PC-3 (cell line): Measurements from ENCODE around the gene ABCC11. TPM values are rescaled to one million over a fixed set of nuclear protein-coding genes. Genes with fewer than 3 reads are reported as not detected.

ENCODE experiments used
- ATAC-seq: fragments of 200-7000 bp; cut with Tn5 transposase; 2 replicates; pipeline ENCODE4 v1.9.1; 2020; ENCODE audit warnings: mild to moderate bottlenecking, moderate library complexity
- Bru-seq: library from RNA; stranded (reverse); fragments of 400-500 nt; gene quantifications from one replicate; lab custom pipeline; 2021; lab: Mats Ljungman, UMichigan
- BruChase-seq, 2 experiments: library from RNA; stranded (reverse); fragments of 400-500 nt; gene quantifications; one replicate each; lab custom pipeline; 2021; lab: Mats Ljungman, UMichigan
- BruUV-seq: library from RNA; stranded (reverse); fragments of 400-500 nt; replicated peaks from 2 replicates; lab custom pipeline; 2021; lab: Mats Ljungman, UMichigan
- CTCF ChIA-PET: fragments of 300-600 bp; sonication (Branson Sonifier 250); formaldehyde crosslinking; loops from one replicate; lab custom pipeline; 2022; ENCODE audit warnings: antibody characterized with exemption; lab: Charles Lee
- POLR2A ChIA-PET: fragments of 300-600 bp; sonication (Branson Sonifier 250); formaldehyde crosslinking; loops from one replicate; lab custom pipeline; 2022; ENCODE audit warnings: antibody characterized with exemption; ENCODE audit not compliant: unreplicated experiment; lab: Charles Lee
- DNase-seq: peaks from one replicate; pipeline ENCODE4 v3.0.0-alpha.2; 2015
- H2AFZ ChIP-seq: fragments of 300-600 bp; sonication (generic); 2 replicates; pipeline ENCODE4 v1.6.0; 2016; ENCODE audit warnings: antibody characterized with exemption, low read length
- H3F3A ChIP-seq: fragments of 300-600 bp; sonication (generic); one replicate; pipeline ENCODE4 v1.6.0; 2017; ENCODE audit warnings: antibody characterized with exemption, low read length, control low read depth, mild to moderate bottlenecking; ENCODE audit not compliant: unreplicated experiment
- H3K27ac ChIP-seq: fragments of 300-600 bp; sonication (generic); 2 replicates; pipeline ENCODE4 v1.5.1; 2016; ENCODE audit warnings: mild to moderate bottlenecking, low read length
- H3K27me3 ChIP-seq: fragments of 300-600 bp; sonication (generic); 2 replicates; pipeline ENCODE4 v1.6.1; 2016; ENCODE audit warnings: low read length, mixed read lengths
- H3K36me3 ChIP-seq: fragments of 300-600 bp; sonication (generic); 2 replicates; pipeline ENCODE4 v1.6.1; 2016; ENCODE audit warnings: low read depth, mixed run types, low read length, mixed read lengths
- H3K4me1 ChIP-seq: fragments of 300-600 bp; sonication (generic); 2 replicates; pipeline ENCODE4 v1.5.1; 2016; ENCODE audit warnings: low read length; ENCODE audit not compliant: insufficient read depth
- H3K4me2 ChIP-seq: fragments of 300-600 bp; sonication (generic); 2 replicates; pipeline ENCODE4 v1.6.0; 2016; ENCODE audit warnings: low read length
- H3K4me3 ChIP-seq: fragments of 300-600 bp; sonication (generic); 2 replicates; pipeline ENCODE4 v1.5.1; 2016; ENCODE audit warnings: mild to moderate bottlenecking, low read length, mixed read lengths
- H3K79me2 ChIP-seq: fragments of 300-600 bp; sonication (generic); 2 replicates; pipeline ENCODE4 v1.6.1; 2017; ENCODE audit warnings: low read length, mixed read lengths
- H3K9ac ChIP-seq: fragments of 300-600 bp; sonication (generic); 2 replicates; pipeline ENCODE4 v1.6.0; 2016; ENCODE audit warnings: mild to moderate bottlenecking, low read length
- H3K9me2 ChIP-seq: fragments of 300-600 bp; sonication (generic); replicated peaks from 2 replicates; pipeline ENCODE4 v1.6.1; 2016; ENCODE audit warnings: mixed run types, low read length, mixed read lengths
- H3K9me3 ChIP-seq: fragments of 300-600 bp; sonication (generic); 2 replicates; pipeline ENCODE4 v1.6.1; 2016; ENCODE audit warnings: low read length, mixed read lengths
- H4K20me1 ChIP-seq: fragments of 300-600 bp; sonication (generic); 2 replicates; pipeline ENCODE4 v1.6.1; 2016; ENCODE audit warnings: low read length, mixed read lengths
- CTCF ChIP-seq: fragments of 300-600 bp; sonication (generic); conservative IDR thresholded peaks from 2 replicates; pipeline ENCODE4 v1.5.1; 2017; ENCODE audit warnings: antibody characterized with exemption, low read depth, mild to moderate bottlenecking, low read length
- EZH2 ChIP-seq: fragments of 300-600 bp; sonication (generic); IDR thresholded peaks from one replicate; pipeline ENCODE4 v1.6.1; 2017; ENCODE audit warnings: antibody characterized with exemption, mild to moderate bottlenecking, low read length; ENCODE audit not compliant: unreplicated experiment
- EZH2phosphoT487 ChIP-seq: fragments of 300-600 bp; sonication (generic); IDR thresholded peaks from 2 replicates; pipeline ENCODE4 v1.6.1; 2018; ENCODE audit warnings: mild to moderate bottlenecking, antibody characterized with exemption, low read length, borderline replicate concordance
- intact Hi-C: fragments of 100-400 bp; cut with micrococcal nuclease; formaldehyde crosslinking; loops from 2 replicates; pipeline ENCODE4 v1.9.0; 2023
- long read RNA-seq: library from polyadenylated mRNA; unstranded; transcript quantifications from one replicate; pipeline ENCODE4 v2.0.0, GENCODE V29; 2021; ENCODE audit not compliant: unreplicated experiment
- total RNA-seq: library from RNA; depleted of rRNA; stranded (reverse); fragments of >200 nt; gene quantifications from 2 replicates; pipeline ENCODE4 v1.2.3, GENCODE V29; 2014; rRNA removed

The ABCC11 gene
- total RNA-seq, result 0.26 TPM in 1 of 2 replicates, not detected in the other
- Bru-seq, nascent RNA, result percentile 11 among the genes with signal in this experiment
- BruChase-seq, experiment 1, labeled RNA remaining after a 6-hour chase, result percentile 16 among the genes with signal in this experiment
- BruChase-seq, experiment 2, labeled RNA remaining after a 2-hour chase, result percentile 16 among the genes with signal in this experiment
- long read RNA-seq, partial matches to known transcripts, result 0 of 1 reads
- long read RNA-seq, other reads (novel, unspliced or antisense), result 1 of 1 reads

GRCh38 chr16:48247311-48247710 is at the start of gene ABCC11:
Gene ABCC11 (minus strand): TSS chr16:48247539. CDS start chr16:48231921, 15,618 bp downstream.
- peak within 1 kb of the TSS; percentile 85 for H3K4me3 ChIP-seq
- peaks cover 17% of the 10 kb centered on the region; the same call in 1 of the 2 replicates for H3K4me1 ChIP-seq
- no peaks in the 10 kb centered on the region for H3K27me3 ChIP-seq
- H2AFZ ChIP-seq, result no peak within 1 kb of the TSS
- no peak within 1 kb of the TSS for H3K27ac ChIP-seq
- no peak within 1 kb of the TSS for H3K9ac ChIP-seq
- no peaks in the 10 kb centered on the region for H3K9me3 ChIP-seq
- H3K79me2 ChIP-seq, result peaks cover 72% of the 10 kb centered on the region
- H3K4me2 ChIP-seq, result peak within 1 kb of the TSS; percentile 88
- H3K9me2 ChIP-seq, result no peaks in the 10 kb centered on the region
- intact Hi-C loops, result no loop called here
- ATAC-seq, result no peak
- H3F3A ChIP-seq, result no peaks in the 10 kb centered on the region
- POLR2A ChIA-PET, result no interaction called here
- DNase-seq, result no peak
- 0 out of 2 replicates have a peak, but pooled peaks cover 5% of the 10 kb centered on the region for H4K20me1 ChIP-seq
- CTCF ChIA-PET, result no interaction called here
- H3K36me3 ChIP-seq, result no peaks in the 10 kb centered on the region
- BruUV-seq, result no TSS peak
- no peak for TF ChIP-seq EZH2phosphoT487
- TF ChIP-seq EZH2, result no peak
- no peak for TF ChIP-seq CTCF

GRCh38 chr16:48295488-48296281 is 48.3 kb upstream of the ABCC11 start:
- Histone ChIP-seq H3K36me3 (peaks cover 19% of the 10 kb centered on the region), H3K9me3 (no peaks in the 10 kb centered on the region), H3K27ac (peak overlapping the region; percentile 63), H3K9me2 (no peaks in the 10 kb centered on the region), H3K4me1 (peaks cover 32% of the 10 kb centered on the region), H4K20me1 (no peaks in the 10 kb centered on the region), H3K9ac (no peak overlapping the region), H3F3A (peaks cover 4% of the 10 kb centered on the region), H3K4me2 (peak overlapping the region; percentile 75), H2AFZ (no peak overlapping the region), H3K79me2 (no peaks in the 10 kb centered on the region), H3K4me3 (peak overlapping the region; percentile 31; the same call in 1 of the 2 replicates), H3K27me3 (no peaks in the 10 kb centered on the region)
- ChIA-PET POLR2A (no interaction called here), CTCF (no interaction called here)
- TF ChIP-seq EZH2 (no peak), EZH2phosphoT487 (no peak), CTCF (no peak)
- DNase-seq, result peak; percentile 79
- intact Hi-C loops, result no loop called here
- peak; percentile 50; the same call in 1 of the 2 replicates for ATAC-seq
- BruUV-seq, result no TSS peak
